Measurements from ENCODE around the gene TFDP1. TPM values are rescaled to one million over a fixed set of nuclear protein-coding genes. Genes with fewer than 3 reads are reported as not detected.

The TFDP1 gene
- total RNA-seq, 1 donor = 102 TPM

- H3K4me3 ChIP-seq (ENCODE audit: low read depth, low read length) = no peak overlapping the region
- TF ChIP-seq CTCF (IDR thresholded peaks at IDR 0.05; ENCODE audit: insufficient read depth, low read length) = no peak
- DNase-seq (ENCODE audit: low read depth) = peak; percentile 50
Observed at GRCh38 chr13:113545455-113545930, 39.1 kb upstream of the TFDP1 start.

- no peak for TF ChIP-seq CTCF (IDR thresholded peaks at IDR 0.05; ENCODE audit: insufficient read depth, low read length)
- DNase-seq (ENCODE audit: low read depth) = no peak
- H3K4me3 ChIP-seq (ENCODE audit: low read depth, low read length) = no peak overlapping the region
Observed at GRCh38 chr13:113545931-113546516, 38.5 kb upstream of the TFDP1 start.

GRCh38 chr13:113546571-113547237 lies 37.8 kb upstream of the TFDP1 start:
- no peak for TF ChIP-seq CTCF (IDR thresholded peaks at IDR 0.05; ENCODE audit: insufficient read depth, low read length)
- peak; percentile 72 for DNase-seq (ENCODE audit: low read depth)

DNA sequence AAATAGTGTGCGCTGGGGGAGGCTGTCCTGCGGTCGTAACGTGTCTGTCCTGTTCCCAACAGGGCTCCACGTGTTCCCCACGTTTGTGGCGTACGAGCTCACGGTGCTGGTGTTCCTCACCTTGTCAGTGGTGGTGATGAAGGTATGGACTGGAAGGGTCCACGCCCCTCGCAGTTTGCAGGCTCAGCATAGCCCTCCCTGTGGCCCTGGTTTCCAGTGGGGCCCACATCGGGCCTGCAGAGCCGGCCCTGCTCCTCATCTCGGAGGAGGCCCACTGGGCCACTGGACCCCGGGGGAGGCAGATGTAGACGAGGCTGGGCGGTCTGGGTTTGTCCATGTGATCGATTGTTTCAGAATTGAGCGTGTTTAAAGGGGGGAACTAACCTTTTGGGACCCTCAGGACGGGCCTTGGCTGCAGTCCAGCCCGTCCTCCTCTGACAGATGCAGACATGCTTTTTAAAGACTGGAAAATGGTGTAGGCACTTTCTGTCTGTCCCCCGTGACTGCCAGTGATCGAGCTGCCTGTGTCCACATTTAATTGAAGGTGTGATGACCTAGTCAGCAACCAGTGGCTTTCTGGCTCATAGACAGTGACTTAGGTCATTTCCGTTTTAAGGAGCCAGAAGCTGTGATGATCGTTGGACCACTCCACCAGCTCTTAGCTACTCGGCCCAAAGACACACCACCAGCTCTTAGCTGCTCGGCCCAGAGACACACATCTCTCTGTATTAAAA lies 37.1 kb upstream of the TFDP1 start:
- no peak overlapping the region for H3K4me3 ChIP-seq (ENCODE audit: low read depth, low read length)
- DNase-seq (ENCODE audit: low read depth) = peak; percentile 75
- TF ChIP-seq CTCF (IDR thresholded peaks at IDR 0.05; ENCODE audit: insufficient read depth, low read length) = no peak

More at GRCh38 chr13:113546571-113547237, 37.8 kb upstream of the TFDP1 start:
- peak overlapping the region; percentile 17 for H3K4me3 ChIP-seq (ENCODE audit: low read depth, low read length)

GRCh38 chr13:113548171-113548641 lies 36.3 kb upstream of the TFDP1 start:
- DNase-seq (ENCODE audit: low read depth) = peak; percentile 79
- H3K4me3 ChIP-seq (ENCODE audit: low read depth, low read length) = peak overlapping the region; percentile 44
- no peak for TF ChIP-seq CTCF (IDR thresholded peaks at IDR 0.05; ENCODE audit: insufficient read depth, low read length)

DNA sequence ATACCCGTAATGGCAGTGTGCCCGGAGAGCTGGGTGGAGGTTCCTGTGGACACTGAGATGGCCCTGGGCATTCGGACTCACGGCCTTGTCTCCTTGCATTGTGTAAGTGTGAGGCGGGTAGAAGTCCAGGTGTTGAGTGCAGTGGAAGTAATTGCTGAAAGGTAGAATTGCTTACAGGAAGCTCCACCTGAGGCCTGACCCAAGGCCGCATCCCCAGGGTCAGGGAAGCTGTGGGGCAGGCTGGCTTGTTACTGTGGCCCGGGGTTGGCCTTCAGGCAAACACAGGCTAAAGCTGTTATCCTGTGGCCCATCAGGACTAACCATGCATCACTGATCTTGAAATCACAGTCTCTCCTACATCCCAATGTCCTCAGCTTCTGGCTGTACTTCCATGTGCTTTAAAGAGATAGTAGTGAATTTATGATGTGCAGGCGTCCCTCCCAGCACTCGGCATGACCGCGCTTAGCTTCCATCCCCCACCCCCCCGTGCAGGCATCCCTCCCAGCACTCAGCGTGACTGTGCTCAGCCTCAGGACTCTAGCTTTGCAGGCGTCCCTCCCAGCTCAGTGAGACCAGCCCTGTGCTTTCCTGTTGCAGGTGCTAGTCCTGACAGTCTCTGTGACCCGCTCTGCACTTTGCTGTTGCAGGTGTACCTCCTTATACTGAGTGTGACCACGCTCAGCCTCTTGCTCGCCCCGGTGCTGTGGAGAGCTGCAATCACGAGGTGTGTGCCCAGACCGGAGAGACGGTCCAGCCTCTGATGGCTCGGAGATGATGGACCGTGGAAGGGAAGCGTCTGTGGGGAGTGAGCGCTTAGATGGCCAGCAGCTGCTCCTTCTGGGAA lies 35.6 kb upstream of the TFDP1 start:
- DNase-seq (ENCODE audit: low read depth) = peak; percentile 23
- no peak for TF ChIP-seq CTCF (IDR thresholded peaks at IDR 0.05; ENCODE audit: insufficient read depth, low read length)

More for the DNA sequence above, 35.6 kb upstream of the TFDP1 start:
- peak overlapping the region; percentile 44 for H3K4me3 ChIP-seq (ENCODE audit: low read depth, low read length)

Data from fibroblast of the aortic adventitia (primary cell).